GM13976 (cell line): Measurements from ENCODE around the gene RANGRF.

Experiments
- DNase-seq: peaks from one replicate; pipeline ENCODE4 v3.0.0; 2012; ENCODE audit warnings: low spot score
- CTCF ChIP-seq: IDR thresholded peaks from 2 replicates; pipeline ENCODE4 v1.5.1; 2012; ENCODE audit warnings: borderline replicate concordance, mild to moderate bottlenecking; ENCODE audit not compliant: insufficient read depth; ENCODE audit errors: extremely low read depth, missing control alignments, control extremely low read depth
- in situ Hi-C: fragments of 300-500 bp; cut with MboI; formaldehyde crosslinking; loops from one replicate; pipeline ENCODE4 v1.12.0; 2022; ENCODE audit warnings: low sequenced_read_pairs, mixed read lengths, inconsistent platforms; ENCODE audit not compliant: unreplicated experiment

The RANGRF gene

GRCh38 chr17:8332128-8332527 is 43.7 kb downstream of the RANGRF start:
- no peak for TF ChIP-seq CTCF
- in situ Hi-C loops, result no loop called here
- no peak for DNase-seq

- in situ Hi-C loops, result no loop called here
- DNase-seq, result no peak
- no peak for TF ChIP-seq CTCF
Measured at GRCh38 chr17:8332688-8333087, 44.2 kb downstream of the RANGRF start.

GRCh38 chr17:8333281-8333680 is 44.8 kb downstream of the RANGRF start:
- DNase-seq, result no peak
- TF ChIP-seq CTCF, result no peak
- in situ Hi-C loops, result no loop called here

DNA sequence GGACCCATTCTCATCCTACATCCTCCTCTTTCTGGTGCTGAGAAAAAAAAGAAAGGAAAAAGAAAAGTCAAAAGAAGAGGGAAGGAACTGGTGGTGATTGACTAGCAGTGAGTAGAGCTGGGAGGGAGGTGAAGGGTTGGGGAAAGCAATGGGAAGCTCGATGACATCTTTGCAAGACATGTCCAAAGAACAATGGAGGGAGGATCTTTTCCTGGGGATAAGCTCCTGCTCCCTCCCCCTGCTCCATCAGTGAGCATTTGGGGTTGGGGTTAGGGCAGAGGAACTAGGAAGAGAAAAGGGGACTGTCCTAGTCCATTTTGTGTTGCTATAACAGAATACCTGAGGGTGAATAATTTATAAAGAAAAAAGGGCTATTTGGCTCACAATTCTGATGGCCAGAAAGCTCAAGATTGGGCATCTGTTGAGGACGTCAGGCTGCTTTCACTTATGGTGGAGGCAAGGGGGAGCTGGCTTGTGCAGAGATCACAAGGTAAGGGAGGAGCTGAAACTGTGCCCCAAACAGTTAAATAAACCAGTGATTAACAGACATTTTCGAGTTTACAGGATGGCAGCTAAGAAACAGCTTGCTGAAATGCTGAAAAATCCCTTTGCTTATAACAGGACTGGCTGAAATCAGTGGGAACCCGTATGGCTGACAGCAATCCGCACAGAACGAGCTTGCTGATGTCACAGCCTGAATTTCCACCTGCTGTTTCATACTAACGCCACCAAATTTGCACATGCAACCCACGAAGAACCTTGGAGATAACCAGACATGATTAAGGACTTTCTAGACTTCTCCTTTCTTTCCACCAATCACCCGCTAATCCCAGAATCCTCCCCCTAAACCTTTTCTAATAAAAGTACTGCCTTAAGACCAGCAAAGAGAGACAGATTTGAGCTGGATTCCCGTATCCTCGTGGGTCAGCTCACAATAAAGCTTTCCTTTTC is 49.6 kb downstream of the RANGRF start:
- in situ Hi-C loops, result no loop called here
- TF ChIP-seq CTCF, result no peak
- DNase-seq, result no peak

GRCh38 chr17:8338753-8339140 is 50.3 kb downstream of the RANGRF start:
- TF ChIP-seq CTCF, result no peak
- no peak for DNase-seq
- in situ Hi-C loops, result no loop called here

GRCh38 chr17:8339540-8339939 is 51.1 kb downstream of the RANGRF start, which contains the start of gene ODF4:
Gene ODF4 (plus strand): TSS chr17:8339840. CDS start chr17:8340052, 212 bp downstream.
- TF ChIP-seq CTCF, result no peak
- no peak for DNase-seq
- in situ Hi-C loops, result no loop called here
